ENCODE results near the gene MGAT5.
"Not testable (repeated sequence)": the region's sequence is repeated elsewhere in the genome, so short reads cannot be mapped to it uniquely, and the experiment has no call there.

DNA sequence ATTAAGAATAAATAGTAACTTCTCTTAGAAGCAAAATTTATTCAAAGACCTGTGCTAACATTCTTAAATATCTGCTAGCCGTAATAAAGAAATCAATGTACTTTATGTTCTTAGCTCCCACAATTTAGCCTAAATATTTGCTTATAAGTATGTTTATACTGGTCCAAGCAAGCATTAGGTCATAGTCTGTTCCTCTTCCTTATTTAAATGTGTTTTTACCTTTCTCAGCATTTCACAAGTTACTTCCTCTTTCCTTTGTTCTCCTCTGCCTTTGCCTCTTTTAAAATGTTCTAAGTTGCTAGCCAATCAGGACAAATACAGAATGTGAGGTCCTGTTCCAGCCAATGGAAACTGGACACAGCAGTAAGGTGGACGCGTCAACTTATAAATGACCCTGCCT is 40.7 kb downstream of the MGAT5 start:
- not testable (repeated sequence) for TF ChIP-seq CTCF (IDR thresholded peaks at IDR 0.05)
- TF ChIP-seq EP300 (IDR thresholded peaks at IDR 0.05) = peak in 1 of 2 donors; percentile 15
